ENCODE measurements around the gene MACROD2. TPM values are rescaled to one million over a fixed set of nuclear protein-coding genes. Genes with fewer than 3 reads are reported as not detected.

MACROD2 gene
- total RNA-seq, 1 donor from 2014 or later = 47.7 TPM

DNA sequence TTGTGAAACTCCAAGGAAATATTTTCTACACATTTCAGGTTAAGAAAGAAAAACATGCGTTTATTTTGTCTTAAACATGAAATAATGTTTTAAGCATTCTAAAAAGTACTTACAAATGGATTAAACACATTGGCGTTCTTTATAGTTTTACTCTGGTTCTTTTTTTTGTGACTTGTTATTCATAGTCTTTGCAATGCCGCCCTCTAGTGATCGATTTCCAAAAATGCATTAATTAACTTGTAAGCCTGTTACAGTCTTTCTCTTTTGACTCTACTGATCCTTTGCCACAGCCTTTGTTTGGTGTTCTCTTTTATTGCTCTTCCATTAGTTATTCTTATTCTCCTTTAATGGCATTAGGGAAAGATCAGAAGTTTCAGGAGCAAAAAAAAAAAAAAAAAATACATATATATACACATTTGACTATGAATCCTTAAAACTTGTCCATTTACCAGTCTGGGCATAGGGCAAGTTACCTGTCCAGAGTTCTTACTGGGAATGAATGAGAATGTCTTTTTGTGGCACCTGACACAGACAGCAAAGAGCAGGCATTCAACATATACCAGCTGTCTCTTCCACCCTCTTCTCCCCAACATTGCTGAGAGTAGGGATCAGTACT is 59.9 kb downstream of the MACROD2 start:
- DNase-seq (ENCODE audit: low spot score in 2 of 2) (peak; percentile 8 to 14), FAIRE-seq (peak; percentile 98)

DNA sequence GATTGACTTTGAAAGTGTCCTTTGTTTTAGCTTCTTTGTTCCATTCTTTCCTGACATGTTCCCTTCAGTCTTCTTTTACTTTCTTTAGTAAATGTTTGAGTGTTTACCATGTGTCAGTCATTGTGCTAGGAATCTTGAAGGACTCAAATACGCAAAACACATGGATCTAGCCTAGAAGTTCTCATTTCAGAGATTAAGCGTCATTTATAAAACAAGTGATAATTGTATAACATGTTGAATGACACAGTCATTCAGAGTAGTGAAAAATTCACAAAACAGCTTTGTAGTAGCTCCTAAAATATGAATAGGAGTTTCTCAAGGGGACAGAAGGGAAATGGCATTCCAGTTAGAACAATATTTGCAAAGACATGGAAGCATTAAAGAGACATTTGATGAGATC is 66.9 kb downstream of the MACROD2 start:
- DNase-seq (ENCODE audit: low spot score in 2 of 2) (no peak), FAIRE-seq (no peak)

- DNase-seq (ENCODE audit: low spot score in 2 of 2) = no peak
- no peak for FAIRE-seq
Measured at GRCh38 chr20:14062786-14063185, 67.5 kb downstream of the MACROD2 start.

DNA sequence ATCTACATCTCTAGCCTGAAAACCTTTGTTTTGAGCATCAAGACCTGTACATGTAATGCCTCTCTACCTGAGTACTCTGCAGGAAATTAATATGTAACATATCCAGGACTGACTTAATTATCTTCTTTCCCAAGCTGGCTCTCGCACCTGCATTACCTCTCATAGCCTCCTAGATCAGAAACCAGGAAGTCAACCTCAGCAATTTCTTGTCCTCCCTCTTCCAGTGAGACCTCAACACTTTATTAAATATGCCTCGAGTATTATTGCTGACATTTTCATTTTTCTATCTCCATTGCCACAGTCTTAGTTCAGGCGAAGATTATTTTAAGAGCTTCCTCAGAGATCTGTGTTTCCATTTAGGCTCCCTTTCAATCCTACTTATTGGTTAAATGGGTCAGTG is 69.0 kb downstream of the MACROD2 start:
- DNase-seq (ENCODE audit: low spot score in 2 of 2) (no peak), FAIRE-seq (no peak)

DNA sequence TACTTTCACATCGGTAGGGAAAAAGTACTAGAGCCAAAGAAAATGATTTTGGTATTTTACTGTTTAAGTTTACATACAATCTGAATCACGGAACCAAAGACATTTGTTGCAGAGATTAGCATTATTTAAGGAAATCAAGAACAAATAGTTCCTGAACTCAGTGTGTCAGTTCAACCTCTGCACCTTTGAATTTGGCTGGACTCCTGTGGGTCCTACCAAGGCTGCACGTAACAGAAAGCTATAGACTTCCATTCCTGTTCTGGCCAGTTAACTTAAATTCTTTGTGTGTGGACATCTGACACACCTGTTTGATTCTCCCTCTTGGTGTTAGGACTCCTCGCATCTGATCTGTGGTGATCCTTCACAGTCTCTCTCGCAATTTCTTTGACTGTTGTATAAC is 69.6 kb downstream of the MACROD2 start:
- DNase-seq (ENCODE audit: low spot score in 2 of 2) (no peak), FAIRE-seq (no peak)

DNA sequence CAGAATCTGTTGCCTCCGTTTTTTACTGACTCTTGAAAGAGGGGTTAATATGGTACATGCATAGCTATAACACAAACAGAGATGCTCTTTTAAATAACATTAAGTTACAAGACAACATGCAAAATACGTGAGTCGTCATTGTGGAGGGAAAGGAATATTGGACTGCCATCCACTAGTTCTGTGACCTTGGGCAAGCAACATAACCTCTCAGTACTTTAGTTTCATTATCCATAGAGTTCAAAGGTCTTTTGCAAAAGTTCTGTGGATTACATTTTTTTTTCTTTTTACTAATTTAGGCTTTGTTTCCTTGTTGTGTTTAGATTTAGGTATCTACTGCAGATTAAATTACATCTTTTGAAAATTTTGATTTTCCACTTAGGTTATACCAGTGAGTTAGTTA is 70.5 kb downstream of the MACROD2 start:
- FAIRE-seq (no peak), DNase-seq (ENCODE audit: low spot score in 2 of 2) (no peak)

- DNase-seq (ENCODE audit: low spot score in 2 of 2) (peak in 1 of 2 donors; percentile 9), FAIRE-seq (no peak)
Measured at GRCh38 chr20:14067603-14068002, 72.3 kb downstream of the MACROD2 start.

GRCh38 chr20:14069796-14070195 is 74.5 kb downstream of the MACROD2 start:
- DNase-seq (ENCODE audit: low spot score in 2 of 2) (no peak), FAIRE-seq (no peak)

GRCh38 chr20:14093652-14094051 is 98.3 kb downstream of the MACROD2 start:
- no peak for DNase-seq (ENCODE audit: low spot score in 2 of 2)

GRCh38 chr20:14098261-14098660 is 102.9 kb downstream of the MACROD2 start:
- FAIRE-seq = no peak
- DNase-seq (ENCODE audit: low spot score in 2 of 2) = no peak

More at GRCh38 chr20:14093652-14094051, 98.3 kb downstream of the MACROD2 start:
- no peak for FAIRE-seq

- no peak for FAIRE-seq
- DNase-seq (ENCODE audit: low spot score in 2 of 2) = no peak
Measured at GRCh38 chr20:14113416-14113815, 118.1 kb downstream of the MACROD2 start.

DNA sequence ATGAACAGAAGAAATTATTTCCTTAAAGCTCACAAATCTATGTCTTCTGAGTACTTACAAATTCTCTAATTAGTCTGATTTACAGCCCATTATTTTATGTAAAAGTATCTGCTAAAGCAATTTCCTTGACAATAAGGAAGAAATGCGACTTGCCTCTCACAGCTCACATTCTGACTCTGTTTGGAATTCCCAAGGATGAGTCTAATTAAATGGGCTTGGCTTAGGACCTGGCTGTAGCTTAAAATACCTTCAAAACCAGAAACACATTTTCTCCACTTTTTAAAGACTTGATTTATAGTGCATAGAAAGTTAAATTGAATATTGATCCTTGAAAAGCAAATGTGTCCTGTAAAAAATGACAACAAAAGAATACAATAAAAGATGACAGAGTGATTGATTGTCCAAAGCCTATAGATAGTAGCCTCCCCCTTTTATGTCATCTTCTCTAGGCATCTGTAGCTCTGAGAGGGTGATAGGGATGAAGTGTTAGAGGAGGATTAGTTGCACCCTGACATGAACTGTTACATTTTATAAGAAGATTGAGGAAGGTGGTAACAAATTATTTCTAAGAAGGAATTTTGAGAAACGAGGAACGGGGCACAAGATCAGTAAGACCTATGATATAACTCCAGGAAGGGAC is 118.9 kb downstream of the MACROD2 start:
- DNase-seq (ENCODE audit: low spot score in 2 of 2) (no peak), FAIRE-seq (no peak)

DNA sequence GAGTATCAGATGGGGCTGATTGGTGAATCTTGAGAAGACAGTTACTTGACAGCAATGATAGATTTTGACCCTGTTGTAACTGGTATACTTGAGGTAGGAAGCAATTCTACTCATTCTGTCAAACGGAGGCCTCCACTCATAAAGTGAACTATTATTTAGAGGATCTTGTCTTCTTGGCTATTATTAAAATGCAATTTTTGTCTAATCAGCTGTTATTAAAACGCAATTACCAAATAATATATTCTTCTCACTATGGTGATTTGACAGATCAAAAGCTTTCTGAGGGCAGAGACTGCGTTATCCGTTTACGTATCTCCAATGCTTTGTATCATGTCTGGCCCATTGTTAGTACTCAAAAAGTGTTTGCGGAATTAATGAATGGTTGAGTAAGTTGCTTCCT is 120.7 kb downstream of the MACROD2 start:
- no peak for FAIRE-seq
- no peak for DNase-seq (ENCODE audit: low spot score in 2 of 2)

GRCh38 chr20:14117768-14118167 is 122.5 kb downstream of the MACROD2 start:
- no peak for FAIRE-seq
- DNase-seq (ENCODE audit: low spot score in 2 of 2) = no peak

DNA sequence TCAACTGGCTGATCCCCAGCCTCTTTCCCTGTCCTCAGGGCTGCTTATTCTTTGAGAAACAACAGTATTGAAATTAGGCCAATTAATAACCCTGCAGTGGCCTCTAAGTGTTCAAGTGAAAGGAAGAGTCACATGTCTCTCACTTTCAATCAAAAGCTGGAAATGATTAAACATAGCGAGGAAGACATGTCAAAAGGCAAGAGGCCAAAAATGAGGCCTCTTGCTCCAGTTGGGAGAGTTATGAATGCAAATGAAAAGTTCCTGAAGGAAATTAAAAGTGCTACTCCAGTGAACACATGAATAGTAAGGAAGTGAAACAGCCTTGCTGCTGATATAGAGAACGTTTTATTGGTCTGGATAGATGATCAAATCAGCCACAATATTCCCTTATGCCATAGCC is 131.5 kb downstream of the MACROD2 start:
- FAIRE-seq = no peak
- DNase-seq (ENCODE audit: low spot score in 2 of 2) = no peak

DNA sequence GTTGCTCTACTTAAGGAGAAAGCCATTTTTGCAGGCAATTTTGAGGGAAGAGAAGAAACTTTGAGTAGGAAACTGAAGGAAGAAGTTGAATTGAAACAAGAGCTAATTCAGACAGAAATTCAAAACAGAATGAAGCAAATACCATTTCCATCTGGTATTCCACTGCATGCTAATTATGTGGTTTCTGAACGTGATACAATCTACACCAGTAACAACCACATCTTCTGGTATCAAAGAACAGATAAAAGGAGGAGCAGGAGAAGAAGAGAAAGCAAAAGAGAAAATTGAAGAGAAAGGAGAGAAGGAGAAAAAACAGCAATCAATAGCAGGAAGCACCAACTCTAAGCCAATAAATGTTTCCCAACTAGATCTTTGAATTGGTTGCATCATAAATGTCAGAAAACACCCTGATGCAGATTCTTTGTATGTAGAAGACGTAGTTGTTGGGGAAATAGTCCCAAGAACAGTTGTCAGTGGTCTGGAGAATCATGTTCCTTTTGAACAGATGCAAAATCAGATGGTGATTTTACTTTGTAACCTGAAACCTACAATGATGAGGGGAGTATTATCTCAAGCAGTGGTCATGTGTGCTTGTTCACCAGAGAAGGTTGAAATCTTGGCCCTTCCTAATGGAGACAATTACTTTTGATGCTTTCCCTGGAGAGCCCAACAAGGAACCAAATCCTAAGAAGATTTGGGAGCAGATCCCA is 132.4 kb downstream of the MACROD2 start:
- FAIRE-seq (no peak), DNase-seq (ENCODE audit: low spot score in 2 of 2) (no peak)

DNA sequence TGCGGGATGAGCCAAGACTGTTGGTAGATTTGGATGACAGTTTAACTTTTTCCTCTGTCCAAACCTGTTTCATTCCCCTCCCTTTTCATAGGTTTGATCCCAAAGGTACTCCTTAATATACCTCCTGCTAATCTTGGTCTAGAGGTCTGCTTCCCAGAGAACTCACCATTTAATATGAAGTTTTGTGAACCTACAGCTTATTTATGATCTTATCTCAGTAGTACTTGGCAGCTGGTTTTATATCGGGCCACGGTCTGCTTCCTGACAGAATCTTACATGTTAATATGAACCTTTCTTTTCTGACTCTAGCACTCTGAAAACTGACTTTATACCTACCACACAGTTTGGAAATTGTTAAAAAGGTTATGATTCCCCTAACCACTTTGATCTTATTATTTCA is 138.7 kb downstream of the MACROD2 start:
- no peak for DNase-seq (ENCODE audit: low spot score in 2 of 2)
- FAIRE-seq = no peak

DNA sequence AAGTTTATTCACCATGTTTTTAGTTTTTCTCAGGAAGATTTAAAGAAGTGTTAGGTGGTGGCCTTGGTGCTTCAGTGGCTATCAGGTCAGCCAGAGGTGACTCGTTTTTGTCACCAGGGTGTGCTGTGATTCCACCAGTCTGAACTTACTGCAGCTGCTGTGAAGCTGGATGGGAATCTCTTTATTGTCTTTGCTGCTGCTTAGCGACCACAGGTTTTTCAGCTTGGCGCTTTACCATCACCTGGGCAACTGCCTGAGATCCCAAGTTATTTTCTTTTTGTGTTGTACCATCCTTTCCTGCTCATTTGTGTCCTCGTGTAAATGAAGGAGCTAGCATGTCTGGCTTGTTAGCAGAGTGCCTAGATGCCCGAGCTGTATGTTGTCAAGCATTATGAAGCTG is 146.9 kb downstream of the MACROD2 start:
- peak; percentile 16 to 27 for DNase-seq (ENCODE audit: low spot score in 2 of 2)
- no peak for FAIRE-seq

DNA sequence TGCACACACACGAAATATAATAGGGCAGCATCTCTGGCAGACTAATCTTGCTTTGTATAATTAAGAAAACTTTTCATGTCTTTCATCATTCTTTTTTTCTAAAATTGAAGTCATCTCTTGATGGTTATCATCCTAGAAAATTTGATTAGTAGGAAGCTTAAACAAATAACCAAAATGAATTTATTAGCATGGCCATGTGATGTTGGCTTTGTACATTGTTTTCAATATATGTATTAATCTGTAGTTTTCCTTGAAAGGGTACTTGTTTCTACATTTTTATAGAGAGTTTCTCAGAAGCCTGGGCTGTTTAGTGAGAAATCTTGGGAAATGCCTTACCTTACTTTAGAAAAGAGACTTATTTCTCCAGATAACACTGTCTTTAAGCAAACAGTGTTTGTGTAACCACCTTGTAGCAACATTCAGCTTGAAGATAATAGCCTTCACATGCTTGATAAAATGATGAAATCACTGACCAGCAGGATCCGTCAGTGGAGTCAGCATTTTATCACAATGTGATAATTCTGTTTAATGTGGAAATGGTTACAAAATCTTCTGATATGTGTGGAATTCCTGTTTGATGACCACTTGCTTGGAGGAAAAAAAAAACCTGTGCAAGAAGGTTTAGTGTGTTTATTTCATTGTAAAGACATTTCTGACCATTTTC is 147.8 kb downstream of the MACROD2 start:
- DNase-seq (ENCODE audit: low spot score in 2 of 2) (no peak), FAIRE-seq (no peak)

- FAIRE-seq (no peak), DNase-seq (ENCODE audit: low spot score in 2 of 2) (no peak)
Measured at GRCh38 chr20:14148042-14148441, 152.7 kb downstream of the MACROD2 start.

- DNase-seq (ENCODE audit: low spot score in 2 of 2) (no peak), FAIRE-seq (no peak)
Measured at GRCh38 chr20:14155361-14155760, 160.0 kb downstream of the MACROD2 start.
